Neural progenitor cell (in vitro differentiated cells): ENCODE results near the gene SMYD3. TPM values are rescaled to one million over a fixed set of nuclear protein-coding genes. Genes with fewer than 3 reads are reported as not detected.

Source experiments
- DNase-seq: peaks from one replicate; pipeline ENCODE4 v3.0.0-alpha.2; 2016; ENCODE audit warnings: low spot score
- H2AFZ ChIP-seq: fragments of 200-600 bp; sonication (generic); replicated peaks from 2 replicates; pipeline ENCODE4 v1.6.1; 2016; ENCODE audit warnings: antibody characterized with exemption
- H3F3A ChIP-seq: fragments of 200-600 bp; sonication (generic); 2 replicates; pipeline ENCODE4 v1.6.1; 2016; ENCODE audit warnings: antibody characterized with exemption, low read depth
- H3K27ac ChIP-seq: fragments of 200-600 bp; sonication (generic); 2 replicates; pipeline ENCODE4 v1.5.1; 2016; ENCODE audit warnings: mild to moderate bottlenecking
- H3K27me3 ChIP-seq: fragments of 200-600 bp; sonication (generic); 2 replicates; pipeline ENCODE4 v1.6.1; 2016; ENCODE audit warnings: mild to moderate bottlenecking, moderate library complexity
- H3K36me3 ChIP-seq: fragments of 200-600 bp; sonication (generic); 2 replicates; pipeline ENCODE4 v1.5.1; 2016
- H3K4me1 ChIP-seq: fragments of 200-600 bp; sonication (generic); 2 replicates; pipeline ENCODE4 v1.6.1; 2016; ENCODE audit warnings: mixed run types
- H3K4me2 ChIP-seq: fragments of 200-600 bp; sonication (generic); 2 replicates; pipeline ENCODE4 v1.6.1; 2016
- H3K4me3 ChIP-seq: fragments of 200-600 bp; sonication (generic); 2 replicates; pipeline ENCODE4 v1.5.1; 2016
- H3K79me2 ChIP-seq: fragments of 200-600 bp; sonication (generic); 2 replicates; pipeline ENCODE4 v1.6.1; 2016; ENCODE audit warnings: low read depth
- H3K9ac ChIP-seq: fragments of 200-600 bp; sonication (generic); 2 replicates; pipeline ENCODE4 v1.6.1; 2016
- H3K9me3 ChIP-seq: fragments of 200-600 bp; sonication (generic); 2 replicates; pipeline ENCODE4 v1.5.1; 2016; ENCODE audit warnings: low read depth
- H4K20me1 ChIP-seq: fragments of 200-600 bp; sonication (generic); 2 replicates; pipeline ENCODE4 v1.6.1; 2016; ENCODE audit warnings: low read depth
- H3K27ac Mint-ChIP-seq: 3 replicates; pipeline ENCODE4 v1.8.0; 2021; ENCODE audit warnings: mixed read lengths
- H3K27me3 Mint-ChIP-seq: 2 replicates; pipeline ENCODE4 v1.8.0; 2022; ENCODE audit warnings: low read depth, mild to moderate bottlenecking, inconsistent platforms, moderate library complexity, mixed read lengths; ENCODE audit not compliant: insufficient read depth
- H3K36me3 Mint-ChIP-seq: 3 replicates; pipeline ENCODE4 v1.8.0; 2021; ENCODE audit warnings: mixed read lengths
- H3K4me1 Mint-ChIP-seq: 3 replicates; pipeline ENCODE4 v1.8.0; 2021; ENCODE audit warnings: mixed read lengths
- H3K4me3 Mint-ChIP-seq: 3 replicates; pipeline ENCODE4 v1.8.0; 2021; ENCODE audit warnings: mild to moderate bottlenecking, moderate library complexity, mixed read lengths
- H3K9me3 Mint-ChIP-seq: 3 replicates; pipeline ENCODE4 v1.8.0; 2020; ENCODE audit warnings: mixed read lengths
- EZH2 ChIP-seq: fragments of 200-600 bp; sonication (generic); IDR thresholded peaks from 2 replicates; pipeline ENCODE4 v1.6.1; 2017; ENCODE audit warnings: antibody characterized with exemption, mild to moderate bottlenecking, moderate library complexity
- EZH2phosphoT487 ChIP-seq: fragments of 200-600 bp; sonication (generic); IDR thresholded peaks from 2 replicates; pipeline ENCODE4 v1.6.1; 2017; ENCODE audit warnings: antibody characterized with exemption
- total RNA-seq: library from RNA; depleted of rRNA; stranded (reverse); fragments of >200 nt; gene quantifications from 2 replicates; pipeline ENCODE4 v1.2.3, GENCODE V29; 2015; ENCODE audit warnings: low replicate concordance
- TF ChIP-seq, protein P1 (sequence below): fragments of 200-600 bp; sonication (generic); IDR thresholded peaks from 2 replicates; pipeline ENCODE4 v1.5.1; 2017; ENCODE audit warnings: antibody characterized with exemption, mild to moderate bottlenecking

SMYD3 gene
- total RNA-seq, 1 donor from 2014 or later, result 43.2 TPM

DNA sequence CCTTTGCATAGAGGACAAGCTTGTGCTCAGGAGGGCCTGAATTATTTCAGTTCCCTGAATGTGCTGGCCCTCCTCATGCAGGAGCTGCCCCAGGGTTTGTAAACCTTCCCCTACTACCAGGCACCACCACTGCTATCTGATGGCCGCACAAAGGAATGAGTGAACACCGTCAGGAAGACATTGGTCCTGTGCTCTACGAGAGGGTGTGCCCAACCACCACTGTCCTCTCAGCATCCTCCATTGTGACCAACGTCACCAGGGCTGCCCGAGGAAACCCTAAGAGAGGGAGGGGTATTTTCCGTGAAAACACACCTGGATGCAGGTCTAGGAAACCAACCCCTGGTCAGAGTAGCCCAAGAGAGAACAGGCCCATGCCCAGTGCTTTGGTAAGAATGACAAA, 694.8 kb downstream of the SMYD3 start:
- no peak for DNase-seq

DNA sequence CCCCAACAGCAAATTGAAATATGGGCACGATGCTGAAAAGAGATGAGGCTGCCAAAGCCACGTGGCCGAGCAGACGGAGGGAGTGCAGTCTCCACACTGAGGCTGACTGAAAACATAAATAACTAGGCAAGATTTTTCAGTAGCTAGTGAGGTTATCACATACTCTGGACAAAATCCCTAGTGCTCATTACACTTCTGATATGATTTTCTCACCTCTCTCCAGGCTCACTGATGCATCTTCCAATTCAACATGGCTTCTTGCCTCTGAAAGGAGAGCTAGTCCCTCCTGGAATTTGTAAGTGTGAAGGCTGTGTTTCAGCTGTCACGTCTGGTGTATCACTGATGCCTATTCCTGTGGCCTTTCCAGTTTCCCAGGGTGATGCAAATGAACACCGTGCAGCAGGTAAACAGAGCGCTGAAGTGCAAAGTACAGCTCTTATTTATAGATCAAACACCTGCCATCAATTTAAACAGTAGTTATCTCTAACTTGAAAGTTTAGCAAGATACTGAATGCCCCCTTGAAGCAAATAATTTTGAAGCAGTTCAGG, 696.2 kb downstream of the SMYD3 start:
- no peak overlapping the region for H3K9ac ChIP-seq
- H3K9me3 ChIP-seq, result no peaks in the 10 kb centered on the region
- H3K4me3 Mint-ChIP-seq, result no peak overlapping the region
- H3K79me2 ChIP-seq, result no peaks in the 10 kb centered on the region
- H3K36me3 ChIP-seq, result no peaks in the 10 kb centered on the region
- no peak for DNase-seq
- no peaks in the 10 kb centered on the region for H3K27me3 ChIP-seq
- no peak overlapping the region for H2AFZ ChIP-seq
- H3K4me1 ChIP-seq, result peaks cover 13% of the 10 kb centered on the region
- peaks cover 4% of the 10 kb centered on the region for H3K27me3 Mint-ChIP-seq
- no peaks in the 10 kb centered on the region for H3K9me3 Mint-ChIP-seq
- no peaks in the 10 kb centered on the region for H4K20me1 ChIP-seq
- H3F3A ChIP-seq, result peaks cover 11% of the 10 kb centered on the region
- H3K27ac ChIP-seq, result no peak overlapping the region
- H3K27ac Mint-ChIP-seq, result peak overlapping the region; percentile 19
- no peaks in the 10 kb centered on the region for H3K36me3 Mint-ChIP-seq
- no peak for TF ChIP-seq EZH2phosphoT487
- TF ChIP-seq, protein P1, sequence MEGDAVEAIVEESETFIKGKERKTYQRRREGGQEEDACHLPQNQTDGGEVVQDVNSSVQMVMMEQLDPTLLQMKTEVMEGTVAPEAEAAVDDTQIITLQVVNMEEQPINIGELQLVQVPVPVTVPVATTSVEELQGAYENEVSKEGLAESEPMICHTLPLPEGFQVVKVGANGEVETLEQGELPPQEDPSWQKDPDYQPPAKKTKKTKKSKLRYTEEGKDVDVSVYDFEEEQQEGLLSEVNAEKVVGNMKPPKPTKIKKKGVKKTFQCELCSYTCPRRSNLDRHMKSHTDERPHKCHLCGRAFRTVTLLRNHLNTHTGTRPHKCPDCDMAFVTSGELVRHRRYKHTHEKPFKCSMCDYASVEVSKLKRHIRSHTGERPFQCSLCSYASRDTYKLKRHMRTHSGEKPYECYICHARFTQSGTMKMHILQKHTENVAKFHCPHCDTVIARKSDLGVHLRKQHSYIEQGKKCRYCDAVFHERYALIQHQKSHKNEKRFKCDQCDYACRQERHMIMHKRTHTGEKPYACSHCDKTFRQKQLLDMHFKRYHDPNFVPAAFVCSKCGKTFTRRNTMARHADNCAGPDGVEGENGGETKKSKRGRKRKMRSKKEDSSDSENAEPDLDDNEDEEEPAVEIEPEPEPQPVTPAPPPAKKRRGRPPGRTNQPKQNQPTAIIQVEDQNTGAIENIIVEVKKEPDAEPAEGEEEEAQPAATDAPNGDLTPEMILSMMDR, result no peak
- TF ChIP-seq EZH2, result no peak
- H3K4me1 Mint-ChIP-seq, result peaks cover 9% of the 10 kb centered on the region
- no peak overlapping the region for H3K4me2 ChIP-seq
- no peak overlapping the region for H3K4me3 ChIP-seq

More for the DNA sequence above, 694.8 kb downstream of the SMYD3 start:
- no peaks in the 10 kb centered on the region for H3K79me2 ChIP-seq
- H3K9me3 ChIP-seq, result no peaks in the 10 kb centered on the region
- H3K27ac ChIP-seq, result no peak overlapping the region
- H2AFZ ChIP-seq, result no peak overlapping the region
- no peak overlapping the region for H3K4me3 ChIP-seq
- H3K4me1 Mint-ChIP-seq, result peaks cover 9% of the 10 kb centered on the region
- H3K27me3 Mint-ChIP-seq, result peaks cover 2% of the 10 kb centered on the region
- H3K9me3 Mint-ChIP-seq, result no peaks in the 10 kb centered on the region
- no peaks in the 10 kb centered on the region for H3K36me3 ChIP-seq
- H3K36me3 Mint-ChIP-seq, result no peaks in the 10 kb centered on the region
- no peak overlapping the region for H3K9ac ChIP-seq
- H3K4me3 Mint-ChIP-seq, result no peak overlapping the region
- H3K4me2 ChIP-seq, result no peak overlapping the region
- no peaks in the 10 kb centered on the region for H4K20me1 ChIP-seq
- H3F3A ChIP-seq, result peaks cover 11% of the 10 kb centered on the region
- H3K27ac Mint-ChIP-seq, result no peak overlapping the region
- TF ChIP-seq, protein P1, result no peak
- no peak for TF ChIP-seq EZH2
- TF ChIP-seq EZH2phosphoT487, result no peak
- H3K27me3 ChIP-seq, result no peaks in the 10 kb centered on the region
- peaks cover 13% of the 10 kb centered on the region for H3K4me1 ChIP-seq

DNA sequence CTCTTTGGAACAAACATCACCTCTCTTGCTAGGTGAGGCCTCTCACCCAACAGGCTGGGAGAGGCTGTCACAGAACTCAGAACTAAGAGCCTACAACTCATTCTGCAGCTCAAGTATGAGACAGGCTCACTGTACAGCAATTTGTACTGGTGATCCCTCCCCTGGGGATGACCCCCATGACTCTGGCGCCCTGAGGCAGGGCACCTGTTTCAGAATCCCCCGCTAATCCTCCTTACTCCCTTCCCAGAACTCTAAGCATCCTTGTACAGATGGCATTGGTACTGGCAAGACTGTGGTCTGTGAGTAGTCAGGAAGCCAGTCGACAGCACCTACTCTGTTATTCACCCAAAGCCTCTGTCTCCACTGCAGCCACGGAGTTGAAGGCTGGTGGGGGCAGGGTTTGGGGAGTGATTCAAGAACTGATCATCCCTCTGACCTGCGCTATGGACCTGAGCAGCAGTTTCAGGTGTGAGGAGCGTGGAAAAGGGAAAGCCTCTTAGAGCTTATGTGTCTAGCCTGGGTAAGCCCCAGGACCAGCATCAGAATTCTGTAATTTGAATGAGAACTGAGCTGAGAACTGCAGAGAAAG, 696.8 kb downstream of the SMYD3 start:
- Histone ChIP-seq H3K4me2 (no peak overlapping the region), H3K9me3 (no peaks in the 10 kb centered on the region), H3K36me3 (no peaks in the 10 kb centered on the region), H3K9ac (no peak overlapping the region), H3K27me3 (no peaks in the 10 kb centered on the region), H3F3A (peaks cover 11% of the 10 kb centered on the region), H3K79me2 (no peaks in the 10 kb centered on the region), H4K20me1 (no peaks in the 10 kb centered on the region), H2AFZ (no peak overlapping the region), H3K27ac (no peak overlapping the region), H3K4me1 (peaks cover 13% of the 10 kb centered on the region), H3K4me3 (no peak overlapping the region)
- no peaks in the 10 kb centered on the region for H3K9me3 Mint-ChIP-seq
- peaks cover 4% of the 10 kb centered on the region for H3K27me3 Mint-ChIP-seq
- peaks cover 9% of the 10 kb centered on the region for H3K4me1 Mint-ChIP-seq
- no peak for TF ChIP-seq EZH2phosphoT487
- TF ChIP-seq EZH2, result no peak
- TF ChIP-seq, protein P1, result no peak
- no peak overlapping the region for H3K27ac Mint-ChIP-seq
- H3K36me3 Mint-ChIP-seq, result no peaks in the 10 kb centered on the region
- no peak for DNase-seq
- no peak overlapping the region for H3K4me3 Mint-ChIP-seq
